NCI-H526 treated with DMSO at 0.1 percent for 48 hours (cell line): ENCODE measurements around the gene MAEL.
A peak's percentile ranks its signal among the peaks of the same experiment; 100 is the strongest.

Experiments used
- DNase-seq: peaks from one replicate; lab custom pipeline; 2025; lab: John Stamatoyannopoulos, UW

MAEL gene

GRCh38 chr1:167056529-167057231, 67.6 kb downstream of the MAEL start:
- no peak for DNase-seq

- DNase-seq, result peak; percentile 90
These were observed 68.2 kb downstream of the MAEL start for GRCh38 chr1:167057241-167057688.

GRCh38 chr1:167059045-167059808, 70.1 kb downstream of the MAEL start:
- peak; percentile 63 for DNase-seq

- no peak for DNase-seq
These were observed 70.7 kb downstream of the MAEL start for GRCh38 chr1:167059809-167060107.

GRCh38 chr1:167060141-167061072, 71.3 kb downstream of the MAEL start:
- no peak for DNase-seq

- DNase-seq, result no peak
These were observed 72.0 kb downstream of the MAEL start for GRCh38 chr1:167061073-167061464.

- no peak for DNase-seq
These were observed 75.5 kb downstream of the MAEL start for GRCh38 chr1:167064621-167065020.

GRCh38 chr1:167065471-167065870, 76.4 kb downstream of the MAEL start:
- DNase-seq, result no peak

GRCh38 chr1:167066333-167067122, 77.4 kb downstream of the MAEL start:
- peak; percentile 87 for DNase-seq

GRCh38 chr1:167067904-167068303, 78.8 kb downstream of the MAEL start:
- no peak for DNase-seq

- DNase-seq, result no peak
These were observed 79.7 kb downstream of the MAEL start for GRCh38 chr1:167068761-167069160.

GRCh38 chr1:167071286-167071685, 82.2 kb downstream of the MAEL start:
- DNase-seq, result no peak
